Stimulated activated CD4-positive, alpha-beta T cell treated with anti-CD3 and anti-CD28 coated beads, TNF-alpha, amount 100 ng/mL, for 24 hours (primary cell): ENCODE data around the gene SLC47A2.
"Not testable (repeated sequence)": the region's sequence is repeated elsewhere in the genome, so short reads cannot be mapped to it uniquely, and the experiment has no call there.

Experiments used
- DNase-seq, 3 experiments: peaks; one replicate each; pipeline ENCODE4 v3.0.0-alpha.2; 2020; ENCODE audit warnings: low read depth in 3 of 3

SLC47A2 gene

GRCh38 chr17:19716108-19717030 lies at the start of gene SLC47A2:
SLC47A2 (minus strand) TSS chr17:19716584; CDS start chr17:19716555, 29 bp downstream.
- no peak for DNase-seq

GRCh38 chr17:19766016-19766415 lies 49.6 kb upstream of the SLC47A2 start:
- no peak for DNase-seq

GRCh38 chr17:19763991-19764390 lies 47.6 kb upstream of the SLC47A2 start:
- DNase-seq, result not testable (repeated sequence)

GRCh38 chr17:19763416-19763815 lies 47.0 kb upstream of the SLC47A2 start:
- DNase-seq, result no peak

- peak in 2 of 3 experiments; percentile 19 to 60 for DNase-seq
Observed at GRCh38 chr17:19762515-19762961, 46.2 kb upstream of the SLC47A2 start.

- DNase-seq, result no peak
Observed at GRCh38 chr17:19760746-19761145, 44.4 kb upstream of the SLC47A2 start.

- no peak for DNase-seq
Observed at GRCh38 chr17:19759568-19760549, 43.5 kb upstream of the SLC47A2 start.

- DNase-seq, result no peak
Observed at GRCh38 chr17:19757536-19758180, 41.3 kb upstream of the SLC47A2 start.

GRCh38 chr17:19756546-19756945 lies 40.2 kb upstream of the SLC47A2 start:
- no peak for DNase-seq

GRCh38 chr17:19755821-19756510 lies 39.6 kb upstream of the SLC47A2 start:
- no peak for DNase-seq

- DNase-seq, result no peak
Observed at GRCh38 chr17:19755392-19755791, 39.0 kb upstream of the SLC47A2 start.

GRCh38 chr17:19753661-19754463 lies 37.5 kb upstream of the SLC47A2 start:
- DNase-seq, result no peak

- no peak for DNase-seq
Observed at GRCh38 chr17:19753051-19753509, 36.7 kb upstream of the SLC47A2 start.

GRCh38 chr17:19752216-19753050 lies 36.0 kb upstream of the SLC47A2 start:
- DNase-seq, result no peak

GRCh38 chr17:19750835-19751234 lies 34.5 kb upstream of the SLC47A2 start:
- no peak for DNase-seq

- no peak for DNase-seq
Observed at GRCh38 chr17:19750020-19750572, 33.7 kb upstream of the SLC47A2 start.

GRCh38 chr17:19748807-19749193 lies 32.4 kb upstream of the SLC47A2 start:
- DNase-seq, result no peak

- DNase-seq, result no peak
Observed at GRCh38 chr17:19747829-19748806, 31.7 kb upstream of the SLC47A2 start, which contains the start of gene ALDH3A1. ALDH3A1 (minus strand) TSS chr17:19748298; CDS start chr17:19745129, 3,169 bp downstream.
